DND-41 (cell line): ENCODE measurements around the gene COL13A1.

Experiments used
- CTCF ChIP-seq: IDR thresholded peaks from 2 replicates; pipeline ENCODE4 v1.5.1; 2012; ENCODE audit warnings: borderline replicate concordance, low read length, moderate library complexity, mild to moderate bottlenecking; ENCODE audit not compliant: poor library complexity, severe bottlenecking; ENCODE audit errors: extremely low read depth
- EZH2 ChIP-seq: IDR thresholded peaks from 3 replicates; pipeline ENCODE4 v1.6.1; 2012; ENCODE audit warnings: borderline replicate concordance, low read depth, mild to moderate bottlenecking, moderate library complexity, low read length, inconsistent platforms; ENCODE audit not compliant: severe bottlenecking

- TF ChIP-seq CTCF (no peak), EZH2 (no peak)
Observed at GRCh38 chr10:69872323-69872722, 70.6 kb downstream of the COL13A1 start.
